Suprapubic skin (tissue), 4 donors: ENCODE results near the gene CHRNE. TPM values are rescaled to one million over a fixed set of nuclear protein-coding genes. Genes with fewer than 3 reads are reported as not detected.

Experiments
- DNase-seq, 2 donors: peaks; one replicate each; pipeline ENCODE4 v3.0.0-alpha.2; 2019; ENCODE audit warnings: low spot score in 2 of 2
- H3K27ac ChIP-seq: fragments of 200-600 bp; sonication (generic); one replicate; pipeline ENCODE4 v1.5.1; 2019
- H3K27me3 ChIP-seq: fragments of 200-600 bp; sonication (generic); one replicate; pipeline ENCODE4 v1.5.1; 2019
- H3K36me3 ChIP-seq: fragments of 200-600 bp; sonication (generic); one replicate; pipeline ENCODE4 v1.5.1; 2019
- H3K4me1 ChIP-seq: fragments of 200-600 bp; sonication (generic); one replicate; pipeline ENCODE4 v1.5.1; 2019
- H3K4me3 ChIP-seq: fragments of 200-600 bp; sonication (generic); one replicate; pipeline ENCODE4 v1.5.1; 2019; ENCODE audit warnings: mild to moderate bottlenecking
- H3K9me3 ChIP-seq: fragments of 200-600 bp; sonication (generic); one replicate; pipeline ENCODE4 v1.5.1; 2019
- EP300 ChIP-seq: sonication (generic); formaldehyde crosslinking; IDR thresholded peaks from one replicate; pipeline ENCODE4 v1.6.1; 2017; ENCODE audit warnings: antibody characterized with exemption
- POLR2A ChIP-seq, 2 donors: fragments of 450-650 bp; IDR thresholded peaks; one replicate each; pipeline ENCODE4 v1.6.1; 2017; ENCODE audit warnings: antibody characterized with exemption in 2 of 2, mild to moderate bottlenecking in 2 of 2, moderate library complexity in 2 of 2
- POLR2AphosphoS5 ChIP-seq, 3 donors: sonication (generic); formaldehyde crosslinking; IDR thresholded peaks; one replicate each; pipeline ENCODE4 v1.6.1; 2017; ENCODE audit warnings: antibody characterized with exemption in 3 of 3
- WGBS: methylation state at CpG from one replicate; pipeline ENCODE4 v1.1.5; 2018; 5-methylcytosine and 5-hydroxymethylcytosine counted together
- total RNA-seq, 4 donors: library from RNA; depleted of rRNA; stranded (reverse); fragments of >200 nt; gene quantifications; one replicate each; pipeline ENCODE4 v1.1.0, GENCODE V29; 2016
- TF ChIP-seq, protein P1 (sequence below), 2 donors: fragments of 200-600 bp in 1 of 2; fragments of 450-650 bp in 1 of 2; sonication (generic) in 1 of 2; IDR thresholded peaks; one replicate each; pipeline ENCODE4 v1.5.1; 2016 to 2019; ENCODE audit warnings: antibody characterized with exemption in 2 of 2, mild to moderate bottlenecking in 1 of 2, moderate library complexity in 1 of 2

Gene CHRNE
- total RNA-seq, 4 donors from 2014 or later = 1.7 to 6.0 (median 2.4) TPM

DNA sequence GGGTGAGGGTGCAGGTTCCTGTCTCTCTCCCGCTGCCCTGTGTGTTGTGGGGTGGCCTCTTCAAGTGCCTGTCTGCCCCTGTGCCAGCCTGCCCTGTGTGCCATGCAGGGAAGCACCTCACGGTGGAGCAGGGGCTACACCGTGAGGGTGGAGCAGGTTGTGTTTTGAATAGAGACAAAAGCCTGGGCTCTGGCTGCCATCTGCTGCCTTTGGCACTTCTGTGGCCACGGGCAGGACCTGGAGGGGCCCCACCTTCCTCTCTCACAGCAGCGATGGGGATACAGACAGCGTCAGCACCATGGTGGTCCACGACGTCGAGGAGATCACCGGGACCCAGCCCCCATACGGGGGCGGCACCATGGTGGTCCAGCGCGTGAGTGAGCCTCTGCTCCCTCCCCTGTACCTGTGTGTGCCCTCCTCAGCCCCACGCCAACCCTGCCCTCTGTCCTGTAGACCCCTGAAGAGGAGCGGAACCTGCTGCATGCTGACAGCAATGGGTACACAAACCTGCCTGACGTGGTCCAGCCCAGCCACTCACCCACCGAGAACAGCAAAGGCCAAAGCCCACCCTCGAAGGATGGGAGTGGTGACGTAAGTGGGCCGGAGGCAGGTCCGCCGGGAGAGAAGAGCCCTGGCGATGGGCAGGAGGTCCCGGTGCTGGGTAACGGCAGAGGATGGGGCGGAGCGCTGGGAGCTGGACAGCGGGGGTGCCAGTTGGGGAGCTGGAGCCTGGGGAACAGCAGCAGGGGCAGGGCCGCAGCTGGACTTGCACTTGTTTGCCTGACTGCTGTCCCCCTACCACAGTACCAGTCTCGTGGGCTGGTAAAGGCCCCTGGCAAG is 9.0 kb downstream of the CHRNE start:
- Histone ChIP-seq H3K4me3 (no peak overlapping the region), H3K36me3 (peaks cover 81% of the 10 kb centered on the region), H3K27ac (no peak overlapping the region), H3K27me3 (no peaks in the 10 kb centered on the region), H3K9me3 (no peaks in the 10 kb centered on the region), H3K4me1 (peaks cover 10% of the 10 kb centered on the region)
- WGBS = 88% methylated on average over 20 of the region's 31 CpGs
- no peak for DNase-seq
- TF ChIP-seq, protein P1, sequence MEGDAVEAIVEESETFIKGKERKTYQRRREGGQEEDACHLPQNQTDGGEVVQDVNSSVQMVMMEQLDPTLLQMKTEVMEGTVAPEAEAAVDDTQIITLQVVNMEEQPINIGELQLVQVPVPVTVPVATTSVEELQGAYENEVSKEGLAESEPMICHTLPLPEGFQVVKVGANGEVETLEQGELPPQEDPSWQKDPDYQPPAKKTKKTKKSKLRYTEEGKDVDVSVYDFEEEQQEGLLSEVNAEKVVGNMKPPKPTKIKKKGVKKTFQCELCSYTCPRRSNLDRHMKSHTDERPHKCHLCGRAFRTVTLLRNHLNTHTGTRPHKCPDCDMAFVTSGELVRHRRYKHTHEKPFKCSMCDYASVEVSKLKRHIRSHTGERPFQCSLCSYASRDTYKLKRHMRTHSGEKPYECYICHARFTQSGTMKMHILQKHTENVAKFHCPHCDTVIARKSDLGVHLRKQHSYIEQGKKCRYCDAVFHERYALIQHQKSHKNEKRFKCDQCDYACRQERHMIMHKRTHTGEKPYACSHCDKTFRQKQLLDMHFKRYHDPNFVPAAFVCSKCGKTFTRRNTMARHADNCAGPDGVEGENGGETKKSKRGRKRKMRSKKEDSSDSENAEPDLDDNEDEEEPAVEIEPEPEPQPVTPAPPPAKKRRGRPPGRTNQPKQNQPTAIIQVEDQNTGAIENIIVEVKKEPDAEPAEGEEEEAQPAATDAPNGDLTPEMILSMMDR (IDR thresholded peaks at IDR 0.05) = no peak
- TF ChIP-seq POLR2A (IDR thresholded peaks at IDR 0.05) (no peak), EP300 (no peak), POLR2AphosphoS5 (IDR thresholded peaks at IDR 0.05) (no peak)

DNA sequence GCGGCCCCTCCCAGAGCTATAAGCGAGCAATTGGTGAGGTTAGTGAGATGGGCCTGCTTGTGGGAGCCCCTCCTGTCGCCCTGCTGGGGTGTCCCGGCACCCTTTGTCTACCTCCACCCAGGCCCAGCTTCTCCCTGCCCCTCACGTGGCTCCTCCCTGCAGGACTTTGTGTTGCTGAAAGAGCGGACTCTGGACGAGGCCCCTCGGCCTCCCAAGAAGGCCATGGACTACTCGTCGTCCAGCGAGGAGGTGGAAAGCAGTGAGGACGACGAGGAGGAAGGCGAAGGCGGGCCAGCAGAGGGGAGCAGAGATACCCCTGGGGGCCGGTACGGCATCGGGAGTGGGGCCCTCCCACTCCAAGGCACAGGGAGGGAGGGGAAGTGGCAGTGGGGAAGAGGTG is 9.6 kb downstream of the CHRNE start:
- Histone ChIP-seq H3K4me3 (no peak overlapping the region), H3K4me1 (peaks cover 3% of the 10 kb centered on the region), H3K36me3 (peaks cover 83% of the 10 kb centered on the region), H3K27ac (no peak overlapping the region), H3K9me3 (no peaks in the 10 kb centered on the region), H3K27me3 (no peaks in the 10 kb centered on the region)
- 92% methylated on average over 18 of the region's 18 CpGs for WGBS
- no peak for DNase-seq
- no peak for TF ChIP-seq POLR2A (IDR thresholded peaks at IDR 0.05)
- TF ChIP-seq EP300 = no peak
- no peak for TF ChIP-seq POLR2AphosphoS5 (IDR thresholded peaks at IDR 0.05)
- TF ChIP-seq, protein P1 (IDR thresholded peaks at IDR 0.05) = no peak

DNA sequence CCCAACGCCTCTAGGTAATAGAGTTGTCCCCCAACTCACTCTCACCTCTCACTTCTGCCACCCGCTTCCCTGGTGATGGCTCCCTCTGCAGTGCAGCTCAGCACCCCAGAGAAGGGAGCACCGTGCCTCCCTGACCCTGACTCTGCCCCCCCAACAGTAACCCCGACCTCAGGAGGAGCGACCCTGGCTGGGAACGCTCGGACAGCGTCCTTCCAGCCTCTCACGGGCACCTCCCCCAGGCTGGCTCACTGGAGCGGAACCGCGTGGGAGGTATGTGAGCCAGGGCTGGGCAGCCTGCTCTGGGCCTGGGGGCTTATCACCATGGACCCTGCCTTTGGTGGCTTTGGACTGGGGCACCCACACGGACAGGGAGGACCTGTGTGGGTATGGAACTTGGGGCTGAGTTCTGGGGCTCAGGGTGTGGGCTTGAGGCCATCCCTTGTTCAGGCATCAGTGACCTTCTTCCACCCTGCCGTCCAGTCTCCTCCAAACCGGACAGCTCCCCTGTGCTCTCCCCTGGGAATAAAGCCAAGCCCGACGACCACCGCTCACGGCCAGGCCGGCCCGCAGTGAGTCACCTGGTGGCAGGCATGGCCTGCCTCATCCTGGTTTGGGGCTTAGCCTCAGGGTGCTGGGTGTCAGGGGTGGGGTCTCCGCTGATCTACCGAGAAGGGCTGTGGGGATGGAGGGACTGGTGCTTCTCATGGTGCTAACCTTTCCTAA is 10.2 kb downstream of the CHRNE start:
- no peak for DNase-seq
- Histone ChIP-seq H3K27me3 (no peaks in the 10 kb centered on the region), H3K9me3 (no peaks in the 10 kb centered on the region), H3K4me1 (no peaks in the 10 kb centered on the region), H3K4me3 (no peak overlapping the region), H3K36me3 (peaks cover 89% of the 10 kb centered on the region), H3K27ac (no peak overlapping the region)
- 86% methylated on average over 9 of the region's 23 CpGs for WGBS
- TF ChIP-seq, protein P1 (IDR thresholded peaks at IDR 0.05) = no peak
- TF ChIP-seq POLR2AphosphoS5 (IDR thresholded peaks at IDR 0.05) (no peak), POLR2A (IDR thresholded peaks at IDR 0.05) (no peak), EP300 (no peak)

DNA sequence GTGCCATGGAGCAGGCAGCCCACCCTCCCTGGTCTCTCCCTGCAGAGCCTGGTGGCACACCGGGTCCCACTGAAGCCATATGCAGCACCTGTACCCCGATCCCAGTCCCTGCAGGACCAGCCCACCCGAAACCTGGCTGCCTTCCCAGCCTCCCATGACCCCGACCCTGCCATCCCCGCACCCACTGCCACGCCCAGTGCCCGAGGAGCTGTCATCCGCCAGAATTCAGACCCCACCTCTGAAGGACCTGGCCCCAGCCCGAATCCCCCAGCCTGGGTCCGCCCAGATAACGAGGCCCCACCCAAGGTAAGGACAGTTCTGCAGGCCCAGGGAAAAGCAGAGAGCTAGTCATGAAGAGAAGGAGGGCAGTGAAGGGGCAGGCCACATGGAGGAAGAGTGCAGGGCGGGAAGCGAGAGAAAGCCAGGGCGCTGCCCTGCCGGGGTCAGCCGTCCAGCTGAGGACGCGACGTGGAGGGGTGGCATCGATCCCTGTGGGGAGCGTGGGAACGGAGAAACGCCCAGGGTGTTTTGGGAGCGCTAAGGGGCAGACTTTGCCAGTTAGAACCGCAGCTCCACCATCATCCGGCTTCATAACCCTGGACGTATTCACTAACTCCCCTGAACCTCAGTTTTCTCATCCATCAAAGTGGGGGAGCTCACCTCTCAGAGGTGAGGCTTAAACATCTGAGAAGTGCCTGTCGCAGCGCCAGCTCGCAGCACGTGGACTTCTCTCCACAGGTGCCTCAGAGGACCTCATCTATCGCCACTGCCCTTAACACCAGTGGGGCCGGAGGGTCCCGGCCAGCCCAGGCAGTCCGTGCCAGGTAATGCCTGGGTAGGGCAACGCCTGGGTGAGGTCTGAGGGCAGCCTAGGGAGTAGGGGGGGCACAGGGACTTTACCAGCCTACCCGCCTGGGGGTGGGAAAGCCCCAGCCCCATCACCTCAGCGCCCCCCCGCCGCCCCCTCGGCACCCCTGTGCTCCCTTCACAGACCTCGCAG is 11.2 kb downstream of the CHRNE start:
- TF ChIP-seq POLR2A (IDR thresholded peaks at IDR 0.05) (no peak), EP300 (no peak), POLR2AphosphoS5 (IDR thresholded peaks at IDR 0.05) (no peak)
- TF ChIP-seq, protein P1 (IDR thresholded peaks at IDR 0.05) = no peak
- Histone ChIP-seq H3K4me3 (no peak overlapping the region), H3K4me1 (no peaks in the 10 kb centered on the region), H3K27ac (no peak overlapping the region), H3K36me3 (peaks cover 92% of the 10 kb centered on the region), H3K27me3 (no peaks in the 10 kb centered on the region), H3K9me3 (no peaks in the 10 kb centered on the region)
- 68% methylated on average over 16 of the region's 42 CpGs for WGBS
- peak in 1 of 2 donors; percentile 66 for DNase-seq
